A549 (cell line): ENCODE measurements around the gene PNPLA2. TPM values are rescaled to one million over a fixed set of nuclear protein-coding genes. Genes with fewer than 3 reads are reported as not detected.

Source experiments
- ATAC-seq, 2 experiments: fragments of 200-7000 bp in 1 of 2; fragments of >200 bp in 1 of 2; cut with Nextera tagmentation in 1 of 2; cut with Tn5 transposase in 1 of 2; 3 replicates each; pipeline versions ENCODE4 v1.8.0 to v1.9.1; 2018 to 2020; ENCODE audit warnings: mild to moderate bottlenecking in 1 of 2, moderate library complexity in 1 of 2
- CTCF ChIA-PET: fragments of 300-600 bp; sonication (Branson Sonifier 250); formaldehyde crosslinking; extraction: SDS; loops from one replicate; lab custom pipeline; 2021; ENCODE audit warnings: antibody characterized with exemption, inconsistent platforms; lab: Yijun Ruan, JAX
- POLR2A ChIA-PET: fragments of 350-600 bp; formaldehyde crosslinking; extraction: SDS; loops from one replicate; lab custom pipeline; 2021; ENCODE audit warnings: antibody characterized with exemption, inconsistent platforms; lab: Yijun Ruan, JAX
- DNase-seq, 2 experiments: peaks; one replicate each; pipeline versions ENCODE4 v3.0.0 to v3.0.0-alpha.2; 2011 to 2016; ENCODE audit warnings: low read depth in 1 of 2, low spot score in 1 of 2
- FAIRE-seq: peaks from 2 replicates; lab custom pipeline; 2011; peaks lifted over from hg19 to GRCh38; lab: Jason Lieb, UNC
- H3K27ac ChIP-seq, 2 experiments: fragments of >200 bp; sonication (Bioruptor Twin); formaldehyde crosslinking; 3 replicates each; pipeline ENCODE4 v1.5.1; 2016 to 2017
- H3K4me1 ChIP-seq: fragments of >200 bp; sonication (Bioruptor Twin); formaldehyde crosslinking; 3 replicates; pipeline ENCODE4 v1.6.1; 2016
- H3K4me2 ChIP-seq: fragments of >200 bp; sonication (Bioruptor Twin); formaldehyde crosslinking; 3 replicates; pipeline ENCODE4 v1.6.1; 2016
- H3K4me3 ChIP-seq: fragments of >200 bp; sonication (Bioruptor Twin); formaldehyde crosslinking; 3 replicates; pipeline ENCODE4 v1.5.1; 2016
- H3K9me3 ChIP-seq: fragments of >200 bp; sonication (Bioruptor Twin); formaldehyde crosslinking; 3 replicates; pipeline ENCODE4 v1.6.1; 2016
- CEBPB ChIP-seq, 2 experiments: fragments of >200 bp in 1 of 2; sonication (Bioruptor Twin) in 1 of 2; formaldehyde crosslinking in 1 of 2; IDR thresholded peaks; 2 replicates each; pipeline ENCODE4 v1.6.1; 2012 to 2016
- E2F6 ChIP-seq: IDR thresholded peaks from 2 replicates; pipeline ENCODE4 v1.6.1; 2012; ENCODE audit warnings: low read depth, borderline replicate concordance
- HEYL ChIP-seq: fragments of 250-450 bp; sonication (Bioruptor Pico); IDR thresholded peaks from 2 replicates; pipeline ENCODE4 v1.8.0; 2021; ENCODE audit warnings: mild to moderate bottlenecking, moderate library complexity
- HOXA7 ChIP-seq: fragments of 250-450 bp; sonication (Bioruptor Pico); IDR thresholded peaks from 2 replicates; pipeline ENCODE4 v1.5.0; 2020; ENCODE audit warnings: mild to moderate bottlenecking, moderate library complexity
- HOXB5 ChIP-seq: fragments of 250-450 bp; sonication (Bioruptor Pico); IDR thresholded peaks from 2 replicates; pipeline ENCODE4 v1.5.0; 2020; ENCODE audit warnings: mild to moderate bottlenecking, moderate library complexity
- JUNB ChIP-seq: fragments of >200 bp; sonication (Bioruptor Twin); formaldehyde crosslinking; IDR thresholded peaks from 2 replicates; pipeline ENCODE4 v1.6.1; 2016
- KDM1A ChIP-seq: fragments of 200-600 bp; sonication (generic); IDR thresholded peaks from 2 replicates; pipeline ENCODE4 v1.6.1; 2016; ENCODE audit warnings: low read depth, mild to moderate bottlenecking
- NR3C1 ChIP-seq: fragments of >200 bp; sonication (Bioruptor Twin); formaldehyde crosslinking; IDR thresholded peaks from 3 replicates; pipeline ENCODE4 v1.6.1; 2017
- PBX3 ChIP-seq: IDR thresholded peaks from 2 replicates; pipeline ENCODE4 v1.6.1; 2012
- RAD21 ChIP-seq, 2 experiments: fragments of >200 bp in 1 of 2; sonication (Bioruptor Twin) in 1 of 2; formaldehyde crosslinking in 1 of 2; IDR thresholded peaks in 1 of 2; conservative IDR thresholded peaks in 1 of 2; 2 replicates in 1 of 2; 3 replicates in 1 of 2; pipeline ENCODE4 v1.6.1; 2012 to 2018; ENCODE audit warnings: inconsistent platforms in 1 of 2
- RARB ChIP-seq: fragments of 250-450 bp; sonication (Bioruptor Pico); IDR thresholded peaks from 2 replicates; pipeline ENCODE4 v1.8.0; 2021; ENCODE audit warnings: mild to moderate bottlenecking, moderate library complexity
- RFX5 ChIP-seq: fragments of 450-650 bp; IDR thresholded peaks from 2 replicates; pipeline ENCODE4 v1.7.1; 2014; ENCODE audit warnings: antibody characterized with exemption, mild to moderate bottlenecking, moderate library complexity
- RNF2 ChIP-seq: fragments of 200-600 bp; sonication (generic); IDR thresholded peaks from 2 replicates; pipeline ENCODE4 v1.6.1; 2016; ENCODE audit warnings: low read depth, mild to moderate bottlenecking, antibody characterized with exemption, moderate library complexity, borderline replicate concordance
- SMC3 ChIP-seq: fragments of >200 bp; sonication (Bioruptor Twin); formaldehyde crosslinking; IDR thresholded peaks from 3 replicates; pipeline ENCODE4 v1.6.1; 2018; ENCODE audit warnings: inconsistent platforms
- TFCP2L1 ChIP-seq: fragments of 250-450 bp; sonication (Bioruptor Pico); IDR thresholded peaks from 2 replicates; pipeline ENCODE4 v1.5.0; 2021; ENCODE audit warnings: mild to moderate bottlenecking
- TP53 ChIP-seq: fragments of 250-450 bp; sonication (Bioruptor Pico); IDR thresholded peaks from 2 replicates; pipeline ENCODE4 v1.5.0; 2021; ENCODE audit warnings: mild to moderate bottlenecking, moderate library complexity
- ZSCAN20 ChIP-seq: fragments of 250-450 bp; sonication (Bioruptor Pico); IDR thresholded peaks from 2 replicates; pipeline ENCODE4 v1.8.0; 2022; ENCODE audit warnings: mild to moderate bottlenecking, moderate library complexity
- WGBS: methylation state at CpG from one replicate; pipeline ENCODE4 v1.1.6; 2017; ENCODE audit errors: missing lambda C conversion rate; 5-methylcytosine and 5-hydroxymethylcytosine counted together
- polyA minus RNA-seq: library from RNA; depleted of rRNA, polyadenylated mRNA; stranded (reverse); fragments of >200 nt; gene quantifications from 2 replicates; pipeline ENCODE4 v1.2.3, GENCODE V29; 2011; rRNA and poly(A)+ RNA removed
- polyA plus RNA-seq, 4 experiments: library from polyadenylated mRNA; depleted of rRNA in 3 of 4; stranded (reverse); fragments of >200 nt; fragmentation: RNase III in 1 of 4; extraction: RNeasy Plus Mini Kit Qiagen cat#74134 plus additional on column Dnase treatment in 1 of 4; gene quantifications; 2 replicates in 3 of 4; 3 replicates in 1 of 4; pipeline ENCODE4 v1.2.3, GENCODE V29; 2011 to 2017
- TF ChIP-seq, protein P1 (sequence below): fragments of 200-600 bp; sonication (generic); IDR thresholded peaks from 2 replicates; pipeline ENCODE4 v1.6.1; 2016; ENCODE audit warnings: antibody characterized with exemption, mild to moderate bottlenecking, moderate library complexity

Gene PNPLA2, protein sequence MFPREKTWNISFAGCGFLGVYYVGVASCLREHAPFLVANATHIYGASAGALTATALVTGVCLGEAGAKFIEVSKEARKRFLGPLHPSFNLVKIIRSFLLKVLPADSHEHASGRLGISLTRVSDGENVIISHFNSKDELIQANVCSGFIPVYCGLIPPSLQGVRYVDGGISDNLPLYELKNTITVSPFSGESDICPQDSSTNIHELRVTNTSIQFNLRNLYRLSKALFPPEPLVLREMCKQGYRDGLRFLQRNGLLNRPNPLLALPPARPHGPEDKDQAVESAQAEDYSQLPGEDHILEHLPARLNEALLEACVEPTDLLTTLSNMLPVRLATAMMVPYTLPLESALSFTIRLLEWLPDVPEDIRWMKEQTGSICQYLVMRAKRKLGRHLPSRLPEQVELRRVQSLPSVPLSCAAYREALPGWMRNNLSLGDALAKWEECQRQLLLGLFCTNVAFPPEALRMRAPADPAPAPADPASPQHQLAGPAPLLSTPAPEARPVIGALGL
- polyA plus RNA-seq (2011; rRNA removed), result 13.2 and 16.1 TPM in 2 replicates
- 45.8 and 63.3 TPM in 2 replicates for polyA plus RNA-seq (2012; cell fraction: cytosol; rRNA removed)
- polyA plus RNA-seq (2012; cell fraction: nucleus; rRNA removed), result 114 and 198 TPM in 2 replicates
- polyA plus RNA-seq (2017; fragmentation: RNase III; extraction: RNeasy Plus Mini Kit Qiagen cat#74134 plus additional on column Dnase treatment), result 25.1 to 29.2 TPM (median 25.4 TPM) in 3 replicates
- polyA minus RNA-seq, result 33.9 and 38.8 TPM in 2 replicates

GRCh38 chr11:818396-819128 lies at the start of gene PNPLA2:
PNPLA2 (plus strand) TSS chr11:818914; CDS start chr11:819719, 805 bp downstream.
- ChIA-PET POLR2A (interaction anchor here (0.6 to 3.1 kb wide), 16 partner anchors 8 to 106 kb away, joined by 3 to 52 read pairs (median 6); partner anchors contain the start of genes CD151, CEND1, CRACR2B and RPLP2), CTCF (interaction anchor here (0.8 to 1.7 kb wide), 7 partner anchors 9 to 22 kb away, joined by 3 to 4 read pairs (median 3); partner anchors contain the start of gene CRACR2B)
- ATAC-seq, result peak; percentile 9 to 10
- TF ChIP-seq KDM1A, result no peak
- TF ChIP-seq RNF2, result no peak
- TF ChIP-seq TP53, result 0 out of 2 replicates have a peak, but pooled peaks have one; percentile 42
- TF ChIP-seq CEBPB (IDR thresholded peaks at IDR 0.05), result peak; percentile 43 to 62; a peak in 3 of 4 replicates
- peak in 1 of 2 experiments; percentile 60 for DNase-seq
- H3K4me3 ChIP-seq, result peak within 1 kb of the TSS; percentile 99
- no peaks in the 10 kb centered on the region for H3K9me3 ChIP-seq
- peak within 1 kb of the TSS; percentile 97 for H3K4me2 ChIP-seq
- H3K4me1 ChIP-seq, result peaks cover 35% of the 10 kb centered on the region
- FAIRE-seq, result no peak
- peak within 1 kb of the TSS; percentile 87 to 90 for H3K27ac ChIP-seq
- WGBS, result 43% methylated on average over 12 of the region's 20 CpGs

GRCh38 chr11:769887-770641 lies 48.6 kb upstream of the PNPLA2 start:
- FAIRE-seq (no peak), ATAC-seq (no peak), DNase-seq (no peak)
- POLR2A ChIA-PET, result no interaction called here
- H3K4me1 ChIP-seq, result peaks cover 28% of the 10 kb centered on the region
- H3K4me3 ChIP-seq, result no peak overlapping the region
- CTCF ChIA-PET, result interaction anchor here (1.1 to 2.7 kb wide), 5 partner anchors 12 to 19 kb away, joined by 3 to 14 read pairs (median 7); no protein-coding TSS in a partner anchor
- no peak overlapping the region for H3K27ac ChIP-seq
- H3K9me3 ChIP-seq, result no peaks in the 10 kb centered on the region
- 89% methylated on average over 21 of the region's 23 CpGs for WGBS
- no peak overlapping the region for H3K4me2 ChIP-seq
- no peak for TF ChIP-seq TFCP2L1 (CRISPR knock-in tag)
- TF ChIP-seq ZSCAN20 (CRISPR knock-in tag), result no peak
- no peak for TF ChIP-seq E2F6
- TF ChIP-seq JUNB, result no peak
- TF ChIP-seq SMC3, result no peak
- no peak for TF ChIP-seq RFX5
- TF ChIP-seq, protein P1, sequence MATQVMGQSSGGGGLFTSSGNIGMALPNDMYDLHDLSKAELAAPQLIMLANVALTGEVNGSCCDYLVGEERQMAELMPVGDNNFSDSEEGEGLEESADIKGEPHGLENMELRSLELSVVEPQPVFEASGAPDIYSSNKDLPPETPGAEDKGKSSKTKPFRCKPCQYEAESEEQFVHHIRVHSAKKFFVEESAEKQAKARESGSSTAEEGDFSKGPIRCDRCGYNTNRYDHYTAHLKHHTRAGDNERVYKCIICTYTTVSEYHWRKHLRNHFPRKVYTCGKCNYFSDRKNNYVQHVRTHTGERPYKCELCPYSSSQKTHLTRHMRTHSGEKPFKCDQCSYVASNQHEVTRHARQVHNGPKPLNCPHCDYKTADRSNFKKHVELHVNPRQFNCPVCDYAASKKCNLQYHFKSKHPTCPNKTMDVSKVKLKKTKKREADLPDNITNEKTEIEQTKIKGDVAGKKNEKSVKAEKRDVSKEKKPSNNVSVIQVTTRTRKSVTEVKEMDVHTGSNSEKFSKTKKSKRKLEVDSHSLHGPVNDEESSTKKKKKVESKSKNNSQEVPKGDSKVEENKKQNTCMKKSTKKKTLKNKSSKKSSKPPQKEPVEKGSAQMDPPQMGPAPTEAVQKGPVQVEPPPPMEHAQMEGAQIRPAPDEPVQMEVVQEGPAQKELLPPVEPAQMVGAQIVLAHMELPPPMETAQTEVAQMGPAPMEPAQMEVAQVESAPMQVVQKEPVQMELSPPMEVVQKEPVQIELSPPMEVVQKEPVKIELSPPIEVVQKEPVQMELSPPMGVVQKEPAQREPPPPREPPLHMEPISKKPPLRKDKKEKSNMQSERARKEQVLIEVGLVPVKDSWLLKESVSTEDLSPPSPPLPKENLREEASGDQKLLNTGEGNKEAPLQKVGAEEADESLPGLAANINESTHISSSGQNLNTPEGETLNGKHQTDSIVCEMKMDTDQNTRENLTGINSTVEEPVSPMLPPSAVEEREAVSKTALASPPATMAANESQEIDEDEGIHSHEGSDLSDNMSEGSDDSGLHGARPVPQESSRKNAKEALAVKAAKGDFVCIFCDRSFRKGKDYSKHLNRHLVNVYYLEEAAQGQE, result no peak
- no peak for TF ChIP-seq HEYL (CRISPR knock-in tag)
- TF ChIP-seq HOXB5 (CRISPR knock-in tag), result no peak
- TF ChIP-seq TP53, result no peak
- no peak for TF ChIP-seq RARB
- TF ChIP-seq PBX3, result no peak
- TF ChIP-seq HOXA7, result no peak
- no peak for TF ChIP-seq NR3C1
- TF ChIP-seq RAD21 (conservative IDR thresholded peaks at IDR 0.05 in 1 of 2, IDR thresholded peaks at IDR 0.05 in 1 of 2), result no peak
